ENCODE data around the gene PDGFC. TPM values are rescaled to one million over a fixed set of nuclear protein-coding genes. Genes with fewer than 3 reads are reported as not detected.

PDGFC gene
- total and polyA plus RNA-seq, 2 of the 8 experiments (the other 6 are each of a cell fraction or from before 2014, with no cell fraction given) = 0.65 to 2.7 TPM

DNA sequence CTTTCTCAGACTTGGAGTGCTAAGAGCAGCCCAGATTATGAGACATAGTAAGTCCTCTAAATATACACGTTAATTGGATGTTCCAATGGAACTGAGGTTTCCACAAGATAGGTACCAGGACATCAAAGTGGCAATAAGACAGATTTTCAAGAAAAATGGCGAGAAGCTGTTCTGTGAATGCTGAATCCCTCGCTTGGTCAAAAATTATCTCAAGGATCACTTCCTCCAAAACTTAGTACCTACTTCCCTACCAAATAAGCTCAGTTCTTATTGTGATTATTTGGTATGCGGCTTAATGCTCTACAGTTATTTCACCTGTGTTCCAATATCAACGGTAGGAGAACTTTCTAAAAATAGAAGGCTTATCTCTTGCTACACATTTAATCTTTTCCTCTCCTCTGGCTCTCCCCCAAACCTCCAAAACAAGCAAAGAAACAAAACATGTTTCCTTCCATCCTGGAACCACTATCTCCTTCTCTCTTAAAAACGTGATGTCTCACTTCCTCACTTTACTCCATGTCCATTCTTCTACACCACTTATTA, 14.7 kb downstream of the PDGFC start:
- Histone ChIP-seq H4K91ac (replicated peaks; ENCODE audit: insufficient read length, low read length) (no peak overlapping the region), H3K27ac (ENCODE audit: low read depth, low read length) (no peak overlapping the region), H2AFZ (ENCODE audit: low read length) (no peak overlapping the region), H3K79me1 (ENCODE audit: low read depth, low read length) (0 out of 2 replicates have a peak, but pooled peaks cover 2% of the 10 kb centered on the region), H4K5ac (ENCODE audit: insufficient read length, low read depth, low read length) (no peak overlapping the region), H4K20me1 (replicated peaks in 1 of 2; ENCODE audit: control insufficient read depth in 1 of 2, insufficient read depth in 2 of 2, low read length in 2 of 2) (no peaks in the 10 kb centered on the region), H2BK120ac (replicated peaks; ENCODE audit: low read depth, low read length) (no peak overlapping the region), H3K4ac (replicated peaks; ENCODE audit: insufficient read length, low read depth, low read length) (no peak overlapping the region), H3K4me1 (replicated peaks in 1 of 4; ENCODE audit: control insufficient read depth in 3 of 4, insufficient read depth in 4 of 4, low read length in 3 of 4) (peaks cover 0 to 4% (median 0%) of the 10 kb centered on the region in 4 experiments; a peak in 1 of 7 replicates), H2BK12ac (ENCODE audit: low read depth, low read length) (no peak overlapping the region), H3K36me3 (ENCODE audit: control insufficient read depth in 2 of 4, insufficient read depth in 4 of 4, low read length in 3 of 4) (no peaks in the 10 kb centered on the region), H3K23ac (ENCODE audit: insufficient read length) (no peak overlapping the region), H3K56ac (replicated peaks; ENCODE audit: insufficient read length, low read depth, low read length) (no peak overlapping the region), H2BK20ac (ENCODE audit: low read length) (no peak overlapping the region), H4K8ac (ENCODE audit: extremely low read depth, insufficient read depth, low read length) (no peak overlapping the region), H3K14ac (ENCODE audit: insufficient read length) (no peak overlapping the region), H3K23me2 (ENCODE audit: low read depth, low read length) (no peaks in the 10 kb centered on the region), H3K9me3 (ENCODE audit: insufficient read depth in 2 of 2, low read depth in 1 of 2, low read length in 1 of 2) (no peaks in the 10 kb centered on the region), H3K9ac (replicated peaks in 1 of 4; ENCODE audit: extremely low read depth in 1 of 4, low read depth in 3 of 4, low read length in 3 of 4) (no peak overlapping the region), H3K4me3 (ENCODE audit: extremely low read depth in 1 of 4, insufficient read depth in 2 of 4, low read depth in 3 of 4, low read length in 4 of 4) (no peak overlapping the region), H2AK5ac (ENCODE audit: low read depth, low read length) (no peak overlapping the region), H2BK15ac (ENCODE audit: low read length) (no peak overlapping the region), H2BK5ac (ENCODE audit: low read depth, low read length) (no peak overlapping the region), H3K79me2 (ENCODE audit: control insufficient read depth in 1 of 2, insufficient read depth in 2 of 2, low read length in 2 of 2) (no peaks in the 10 kb centered on the region), H3K27me3 (replicated peaks in 1 of 4; ENCODE audit: control insufficient read depth in 3 of 4, extremely low read depth in 1 of 4, insufficient read depth in 3 of 4, low read length in 3 of 4) (no peaks in the 10 kb centered on the region), H3K18ac (ENCODE audit: extremely low read depth, low read length) (no peak overlapping the region), H3K4me2 (ENCODE audit: insufficient read depth in 1 of 2, low read depth in 2 of 2, low read length in 2 of 2) (no peak overlapping the region)
- FAIRE-seq = no peak
- no peak for TF ChIP-seq EGR1 (IDR thresholded peaks at IDR 0.05; ENCODE audit: borderline replicate concordance, low read depth, low read length)
- TF ChIP-seq POLR2A (IDR thresholded peaks at IDR 0.05; ENCODE audit: control extremely low read depth in 1 of 2, low read depth in 2 of 2, low read length in 2 of 2) = no peak
- TF ChIP-seq BRCA1 (IDR thresholded peaks at IDR 0.05; ENCODE audit: low read depth, low read length) = no peak
- no peak for TF ChIP-seq CBX5 (IDR thresholded peaks at IDR 0.05; ENCODE audit: low read depth, low read length)
- no peak for TF ChIP-seq CBX8 (IDR thresholded peaks at IDR 0.05; ENCODE audit: borderline replicate concordance, low read depth, low read length)
- TF ChIP-seq CEBPB (IDR thresholded peaks at IDR 0.05; ENCODE audit: low read depth, low read length) = no peak
- no peak for TF ChIP-seq RFX5 (IDR thresholded peaks at IDR 0.05; ENCODE audit: borderline replicate concordance, low read depth, low read length)
- no peak for TF ChIP-seq ASH2L (IDR thresholded peaks at IDR 0.05; ENCODE audit: low read length)
- TF ChIP-seq TEAD4 (IDR thresholded peaks at IDR 0.05; ENCODE audit: low read depth, low read length) = no peak
- no peak for TF ChIP-seq JUND (IDR thresholded peaks at IDR 0.05; ENCODE audit: low read length)
- no peak for TF ChIP-seq YY1 (IDR thresholded peaks at IDR 0.05; ENCODE audit: low read depth, low read length)
- TF ChIP-seq KDM5A (IDR thresholded peaks at IDR 0.05; ENCODE audit: low read length) = no peak
- TF ChIP-seq SP2 (IDR thresholded peaks at IDR 0.05; ENCODE audit: low read length) = no peak
- CTCF ChIA-PET (ENCODE audit: partially characterized antibody) = interaction anchor here (0.6 to 1.8 kb wide), 3 partner anchors 12 to 441 kb away, joined by 3 to 5 read pairs (median 3); no protein-coding TSS in a partner anchor
- POLR2A ChIA-PET (ENCODE audit: partially characterized antibody) = interaction anchor here (1.0 kb wide), 1 partner anchor 12 kb away, joined by 3 read pairs; no protein-coding TSS in a partner anchor
- WGBS, 2 experiments (ENCODE audit: extremely low coverage in 1 of 2, insufficient coverage in 1 of 2, insufficient read length in 1 of 2, insufficient replicate concordance in 2 of 2, low coverage in 1 of 2, low lambda C conversion rate in 2 of 2, missing lambda C conversion rate in 1 of 2) = 89% methylated on average over 6 of the region's 6 CpGs; no CpG with 5 or more reads in 1 of the 2 experiments
- no peak for DNase-seq (ENCODE audit: low read depth in 1 of 2, low spot score in 2 of 2)
